H7 (cell line): ENCODE data around the gene MBD6. TPM values are rescaled to one million over a fixed set of nuclear protein-coding genes. Genes with fewer than 3 reads are reported as not detected.

Experiments
- DNase-seq: peaks from one replicate; pipeline ENCODE4 v3.0.0; 2012
- H3K27me3 ChIP-seq: 2 replicates; pipeline ENCODE4 v1.6.0; 2011; ENCODE audit warnings: mild to moderate bottlenecking, low read length; ENCODE audit not compliant: control insufficient read depth, insufficient read depth
- H3K36me3 ChIP-seq: replicated peaks from 2 replicates; pipeline ENCODE4 v1.5.1; 2011; ENCODE audit warnings: low read length; ENCODE audit not compliant: control insufficient read depth, insufficient read depth
- H3K4me3 ChIP-seq: 2 replicates; pipeline ENCODE4 v1.5.1; 2011; ENCODE audit warnings: low read depth, mild to moderate bottlenecking, control low read depth, low read length, moderate library complexity; ENCODE audit not compliant: insufficient read depth
- total RNA-seq: library from RNA; depleted of rRNA; stranded (reverse); fragments of >200 nt; shearing (Covaris generic); gene quantifications from 2 replicates; pipeline ENCODE4 v1.2.3, GENCODE V29; 2014; rRNA removed

Gene MBD6
- 3.8 and 4.2 TPM in 2 replicates for total RNA-seq

- Histone ChIP-seq H3K27me3 (no peaks in the 10 kb centered on the region), H3K4me3 (peak within 1 kb of the TSS; percentile 66), H3K36me3 (peaks cover 15% of the 10 kb centered on the region)
- peak; percentile 99 for DNase-seq
Measured at GRCh38 chr12:57522011-57522886, at the start of gene MBD6. TSS of gene MBD6 (plus strand) at chr12:57522824. CDS start at chr12:57524304, 1,480 bp downstream.

DNA sequence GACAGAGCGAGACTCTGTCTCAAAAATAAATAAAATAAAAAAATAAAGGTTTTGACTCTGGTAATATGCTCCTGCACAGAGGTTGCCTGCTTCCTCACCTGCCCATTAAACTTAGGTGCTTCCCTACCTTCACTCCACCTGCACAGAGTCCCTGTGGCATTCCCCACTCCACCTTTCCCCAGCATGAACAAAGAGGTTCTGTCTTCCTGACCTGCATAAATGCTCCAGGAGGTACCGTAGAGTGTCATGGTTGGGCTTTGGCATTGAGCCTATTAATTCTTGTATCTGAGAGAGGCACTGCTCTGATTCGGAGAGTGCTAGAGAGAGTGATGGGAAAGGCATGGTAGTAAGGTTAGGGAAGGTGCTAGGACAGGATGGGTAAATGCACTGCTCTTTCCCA is 49.2 kb upstream of the MBD6 start:
- peak; percentile 13 for DNase-seq
- H3K36me3 ChIP-seq, result peaks cover 2% of the 10 kb centered on the region
- peaks cover 49% of the 10 kb centered on the region for H3K27me3 ChIP-seq
- H3K4me3 ChIP-seq, result no peak overlapping the region

- Histone ChIP-seq H3K27me3 (peaks cover 49% of the 10 kb centered on the region), H3K4me3 (no peak overlapping the region), H3K36me3 (peaks cover 2% of the 10 kb centered on the region)
- DNase-seq, result no peak
Measured at GRCh38 chr12:57473886-57474285, 48.7 kb upstream of the MBD6 start.

- Histone ChIP-seq H3K27me3 (peaks cover 49% of the 10 kb centered on the region), H3K36me3 (peaks cover 2% of the 10 kb centered on the region), H3K4me3 (no peak overlapping the region)
- no peak for DNase-seq
Measured at GRCh38 chr12:57474430-57474829, 48.2 kb upstream of the MBD6 start.

DNA sequence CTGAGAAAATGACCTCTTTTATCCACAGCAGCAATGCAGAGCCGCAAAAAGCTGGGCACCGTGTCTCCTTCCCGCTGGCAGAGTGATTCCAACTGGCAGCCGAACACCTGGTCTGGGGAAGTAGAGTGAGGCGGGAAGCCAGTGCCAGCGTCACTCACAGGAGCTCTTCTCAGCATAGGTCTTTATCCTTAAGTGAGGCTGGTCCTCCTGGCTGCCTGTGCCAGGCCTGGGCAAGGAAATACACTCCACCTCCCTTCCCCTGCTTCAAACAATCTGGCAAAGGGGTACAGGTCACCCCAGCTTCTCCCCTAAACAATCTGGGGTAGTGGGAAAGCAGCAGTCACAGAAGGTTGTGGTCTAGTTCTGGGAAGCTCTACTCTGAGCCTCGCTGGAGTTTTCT is 47.8 kb upstream of the MBD6 start:
- Histone ChIP-seq H3K36me3 (peaks cover 2% of the 10 kb centered on the region), H3K27me3 (peaks cover 49% of the 10 kb centered on the region), H3K4me3 (peak overlapping the region; percentile 43; the same call in 1 of the 2 replicates)
- peak; percentile 54 for DNase-seq

GRCh38 chr12:57475271-57476161 is 47.1 kb upstream of the MBD6 start:
- DNase-seq, result peak; percentile 86
- Histone ChIP-seq H3K36me3 (no peaks in the 10 kb centered on the region), H3K27me3 (peaks cover 49% of the 10 kb centered on the region), H3K4me3 (peak overlapping the region; percentile 43)

- H3K4me3 ChIP-seq, result peak overlapping the region; percentile 43
- DNase-seq, result no peak
- peaks cover 49% of the 10 kb centered on the region for H3K27me3 ChIP-seq
- H3K36me3 ChIP-seq, result no peaks in the 10 kb centered on the region
Measured at GRCh38 chr12:57476162-57476992, 46.2 kb upstream of the MBD6 start.

DNA sequence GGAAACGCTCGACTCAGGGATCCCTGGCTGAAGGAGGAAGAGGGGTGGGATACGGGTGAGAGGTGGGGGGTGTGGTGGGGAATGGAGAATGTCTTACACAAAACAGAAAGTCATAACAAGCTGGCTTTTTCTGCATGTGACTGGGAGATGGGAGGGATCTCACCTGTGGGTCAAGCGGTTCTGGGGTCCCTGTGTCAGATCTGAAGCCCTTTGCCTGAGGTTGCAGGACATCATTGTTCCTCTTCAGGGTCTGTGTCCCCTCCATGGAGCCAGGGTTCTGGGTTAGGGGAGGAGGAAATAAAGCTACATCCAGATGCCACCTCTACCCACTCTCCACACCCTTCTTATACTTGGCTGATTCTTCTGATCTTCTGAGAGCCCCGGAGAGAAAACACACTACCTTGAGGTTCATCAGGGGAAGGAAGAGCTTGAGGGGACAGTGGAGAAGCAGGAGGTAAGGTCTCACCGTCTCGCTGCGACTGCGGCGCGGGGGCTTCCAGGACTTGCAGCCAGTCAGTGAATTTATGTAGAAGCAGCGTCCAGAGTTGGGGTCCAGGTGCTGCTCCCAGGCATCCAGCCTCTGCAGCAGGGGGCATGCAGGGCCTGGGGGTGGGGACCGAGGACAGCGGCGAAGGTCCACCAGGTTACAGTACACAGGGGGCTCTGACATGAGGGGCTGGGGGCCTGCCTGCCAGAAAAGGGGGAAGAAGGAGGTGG is 45.5 kb upstream of the MBD6 start:
- H3K36me3 ChIP-seq, result no peaks in the 10 kb centered on the region
- H3K27me3 ChIP-seq, result peaks cover 48% of the 10 kb centered on the region
- no peak for DNase-seq
- no peak overlapping the region for H3K4me3 ChIP-seq

DNA sequence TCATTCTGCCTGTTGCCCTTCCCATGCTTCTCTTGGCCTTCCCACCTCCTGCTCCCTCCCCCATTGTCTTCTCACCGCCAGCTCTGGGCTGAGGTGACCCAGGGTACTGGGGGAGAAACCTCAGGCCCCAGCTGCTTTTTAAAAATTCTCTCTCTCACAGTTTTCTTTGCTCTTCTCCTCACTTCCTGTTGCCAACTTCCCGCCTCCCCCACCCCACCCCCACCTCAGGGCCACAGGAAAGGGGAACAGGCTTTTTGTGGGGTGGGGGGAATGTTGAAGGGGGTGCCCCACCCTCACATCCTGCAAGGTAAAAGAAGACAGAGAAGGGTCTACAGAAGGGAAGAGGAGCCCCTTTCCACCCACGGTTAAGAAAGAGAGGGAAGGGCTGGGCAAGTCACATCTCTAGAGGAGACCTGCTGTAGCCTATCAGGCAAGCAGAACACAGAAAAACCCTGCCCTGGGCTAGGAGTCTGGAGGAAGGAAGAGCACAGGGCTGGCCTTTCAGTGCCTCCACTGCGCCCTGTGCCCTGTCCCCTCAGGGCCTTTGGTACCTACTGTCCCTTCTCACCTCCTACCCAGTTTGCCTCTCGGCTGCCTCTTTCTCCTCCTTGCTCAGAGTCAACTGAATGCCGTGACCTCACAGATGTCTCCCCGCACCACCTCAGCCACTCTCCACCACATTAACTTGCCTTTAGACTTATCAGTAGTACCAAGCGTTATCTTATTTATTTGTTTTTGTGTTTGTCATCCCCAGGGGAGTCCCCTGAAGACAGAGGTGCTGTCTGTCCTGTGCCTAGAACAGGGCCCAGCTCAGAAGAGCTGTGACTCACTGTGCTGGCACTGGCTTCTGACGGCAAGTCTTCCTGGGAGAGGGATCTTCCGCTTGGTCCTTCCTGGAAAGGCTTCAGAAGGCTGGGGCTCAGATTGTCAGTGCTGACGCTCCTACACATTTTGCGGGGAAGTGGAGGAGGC is 44.6 kb upstream of the MBD6 start:
- H3K36me3 ChIP-seq, result no peaks in the 10 kb centered on the region
- H3K4me3 ChIP-seq, result no peak overlapping the region
- H3K27me3 ChIP-seq, result peaks cover 41% of the 10 kb centered on the region
- DNase-seq, result no peak

GRCh38 chr12:57479043-57479375 is 43.6 kb upstream of the MBD6 start:
- no peaks in the 10 kb centered on the region for H3K36me3 ChIP-seq
- H3K4me3 ChIP-seq, result no peak overlapping the region
- no peak for DNase-seq
- peaks cover 33% of the 10 kb centered on the region for H3K27me3 ChIP-seq

DNA sequence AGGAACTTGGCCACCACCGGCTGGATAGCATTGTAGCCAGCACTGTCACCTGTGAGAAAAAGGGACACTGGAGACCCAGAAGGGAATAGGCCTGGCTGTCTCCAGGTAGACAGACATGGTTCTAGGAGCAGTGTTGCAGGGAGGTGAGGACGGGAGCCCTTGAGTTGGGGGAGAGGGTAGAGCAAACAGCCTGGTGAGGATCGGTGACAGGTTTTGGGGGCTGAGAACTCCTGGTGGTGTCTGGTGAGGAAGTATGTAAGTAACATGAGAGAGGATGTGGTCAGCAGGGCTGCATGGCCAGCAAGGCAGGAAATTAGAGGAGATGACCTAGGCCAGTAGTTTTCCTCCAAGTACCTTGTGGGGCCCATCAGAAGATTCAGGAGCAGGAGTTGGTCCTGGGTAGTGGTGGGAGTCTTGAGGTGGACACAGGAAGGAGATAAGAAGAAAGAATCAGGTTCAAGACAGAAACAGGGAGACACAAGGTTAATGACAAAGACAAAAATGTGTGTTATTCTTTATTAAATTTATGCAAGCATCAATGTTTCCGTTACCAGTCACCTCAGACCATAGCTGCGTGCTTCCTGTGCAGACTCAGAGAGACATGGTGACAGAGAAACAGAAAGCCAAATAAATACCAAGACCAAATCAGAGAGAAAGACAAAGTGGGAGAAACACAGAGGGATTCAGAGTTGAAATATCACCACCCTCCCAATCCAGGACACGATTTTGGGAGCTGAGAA is 43.1 kb upstream of the MBD6 start, which contains the start of gene ARHGAP9:
ARHGAP9 (minus strand) TSS at position 491 of the 740 bp plus-strand sequence; CDS start at position 31, 460 bp downstream.
- H3K27me3 ChIP-seq, result peaks cover 28% of the 10 kb centered on the region
- H3K36me3 ChIP-seq, result no peaks in the 10 kb centered on the region
- no peak within 1 kb of the TSS for H3K4me3 ChIP-seq
- DNase-seq, result no peak

- Histone ChIP-seq H3K36me3 (no peaks in the 10 kb centered on the region), H3K27me3 (peaks cover 7% of the 10 kb centered on the region), H3K4me3 (no peak overlapping the region)
- peak; percentile 17 for DNase-seq
Measured at GRCh38 chr12:57481671-57482070, 41.0 kb upstream of the MBD6 start.
